ENCODE results near the gene APOA4. TPM values are rescaled to one million over a fixed set of nuclear protein-coding genes. Genes with fewer than 3 reads are reported as not detected.

APOA4 gene
- total and polyA plus RNA-seq, 2 of the 13 experiments (the other 11 are each of a cell fraction or from before 2014, with no cell fraction given): 3.8 to 7.2 TPM

GRCh38 chr11:116837231-116838091, 14.4 kb upstream of the APOA4 start, which contains the start of gene APOA1 (continued):
- TF ChIP-seq ZBTB40 (IDR thresholded peaks at IDR 0.05) (no peak), ZBTB40 (CRISPR knock-in tag; IDR thresholded peaks at IDR 0.05) (peak; percentile 59), ZNF160 (CRISPR knock-in tag; IDR thresholded peaks at IDR 0.05) (peak; percentile 96), PCBP1 (IDR thresholded peaks at IDR 0.05; ENCODE audit: borderline replicate concordance, low read depth, low read length) (peak; percentile 78; the same call in 1 of the 2 replicates), SIN3B (IDR thresholded peaks at IDR 0.05; ENCODE audit: low read length) (peak; percentile 51; the same call in 1 of the 2 replicates), SNAPC2 (CRISPR knock-in tag; IDR thresholded peaks at IDR 0.05) (0 out of 2 replicates have a peak, but pooled peaks have one; percentile 44), CCDC6 (CRISPR knock-in tag; IDR thresholded peaks at IDR 0.05) (peak; percentile 76; the same call in 1 of the 2 replicates), MLX (CRISPR knock-in tag; IDR thresholded peaks at IDR 0.05) (peak; percentile 82), KAT2B (IDR thresholded peaks at IDR 0.05; ENCODE audit: borderline replicate concordance, low read depth, low read length) (no peak), SIX1 (CRISPR knock-in tag; IDR thresholded peaks at IDR 0.05; ENCODE audit: borderline replicate concordance) (peak; percentile 21; the same call in 1 of the 2 replicates), ZNF547 (CRISPR knock-in tag; IDR thresholded peaks at IDR 0.05) (0 out of 2 replicates have a peak, but pooled peaks have one; percentile 75), RFX5 (IDR thresholded peaks at IDR 0.05; ENCODE audit: low read depth, low read length) (peak; percentile 47), AGO2 (optimal IDR thresholded peaks at IDR 0.05; ENCODE audit: low read depth, low read length) (peak; percentile 99), MAFG (CRISPR knock-in tag; IDR thresholded peaks at IDR 0.05) (no peak), MYNN (CRISPR knock-in tag; IDR thresholded peaks at IDR 0.05; ENCODE audit: low read depth) (no peak), ZNF382 (CRISPR knock-in tag; IDR thresholded peaks at IDR 0.05; ENCODE audit: borderline replicate concordance) (no peak), ZNF704 (CRISPR knock-in tag; IDR thresholded peaks at IDR 0.05; ENCODE audit: borderline replicate concordance) (no peak)

All from HepG2 (cell line).